Smooth muscle cell (in vitro differentiated cells): Measurements from ENCODE around the gene MTMR8. TPM values are rescaled to one million over a fixed set of nuclear protein-coding genes. Genes with fewer than 3 reads are reported as not detected.

Experiments
- DNase-seq: peaks from one replicate; lab custom pipeline; 2025; ENCODE audit not compliant: unreplicated experiment; lab: John Stamatoyannopoulos, UW
- H2AFZ ChIP-seq: fragments of 200-600 bp; sonication (generic); 2 replicates; pipeline ENCODE4 v1.6.0; 2016; ENCODE audit warnings: antibody characterized with exemption, low read depth, mild to moderate bottlenecking
- H3F3A ChIP-seq: fragments of 200-600 bp; sonication (generic); 2 replicates; pipeline ENCODE4 v1.6.0; 2017; ENCODE audit warnings: antibody characterized with exemption, low read depth
- H3K27ac ChIP-seq: fragments of 200-600 bp; sonication (generic); 2 replicates; pipeline ENCODE4 v1.5.1; 2016; ENCODE audit warnings: low read depth, mild to moderate bottlenecking
- H3K27me3 ChIP-seq: fragments of 200-600 bp; sonication (generic); 2 replicates; pipeline ENCODE4 v1.6.1; 2016; ENCODE audit warnings: low read depth, mild to moderate bottlenecking
- H3K36me3 ChIP-seq: fragments of 200-600 bp; sonication (generic); 2 replicates; pipeline ENCODE4 v1.5.1; 2016; ENCODE audit warnings: low read depth
- H3K4me1 ChIP-seq: fragments of 200-600 bp; sonication (generic); 2 replicates; pipeline ENCODE4 v1.5.1; 2016; ENCODE audit warnings: low read depth
- H3K4me2 ChIP-seq: fragments of 200-600 bp; sonication (generic); 2 replicates; pipeline ENCODE4 v1.6.0; 2016; ENCODE audit warnings: mild to moderate bottlenecking
- H3K4me3 ChIP-seq: fragments of 200-600 bp; sonication (generic); 2 replicates; pipeline ENCODE4 v1.5.1; 2016; ENCODE audit warnings: mild to moderate bottlenecking
- H3K79me2 ChIP-seq: fragments of 200-600 bp; sonication (generic); 2 replicates; pipeline ENCODE4 v1.6.0; 2016; ENCODE audit warnings: low read depth, mild to moderate bottlenecking
- H3K9ac ChIP-seq: fragments of 200-600 bp; sonication (generic); 2 replicates; pipeline ENCODE4 v1.6.0; 2016; ENCODE audit warnings: low read depth
- H3K9me3 ChIP-seq: fragments of 200-600 bp; sonication (generic); replicated peaks from 2 replicates; pipeline ENCODE4 v1.5.1; 2016; ENCODE audit warnings: low read depth
- H4K20me1 ChIP-seq: fragments of 200-600 bp; sonication (generic); 2 replicates; pipeline ENCODE4 v1.6.0; 2016; ENCODE audit warnings: low read depth
- CTCF ChIP-seq: fragments of 200-600 bp; sonication (generic); IDR thresholded peaks from 2 replicates; pipeline ENCODE4 v1.5.1; 2017; ENCODE audit warnings: borderline replicate concordance, mild to moderate bottlenecking, antibody characterized with exemption; ENCODE audit not compliant: insufficient read depth, poor library complexity, severe bottlenecking
- WGBS: methylation state at CpG from one replicate; pipeline ENCODE4 v1.1.7; 2016; ENCODE audit warnings: low lambda C conversion rate; 5-methylcytosine and 5-hydroxymethylcytosine counted together
- polyA plus RNA-seq: library from polyadenylated mRNA; unstranded; fragments of >200 nt; fragmentation: Nextera tagmentation; extraction: Ambion mirVana; gene quantifications from 2 replicates; pipeline ENCODE4 v1.2.1, GENCODE V29; 2016
- total RNA-seq: library from RNA; depleted of rRNA; stranded (reverse); fragments of >200 nt; gene quantifications from 2 replicates; pipeline ENCODE4 v1.2.3, GENCODE V29; 2014

Gene MTMR8
- total and polyA plus RNA-seq, 2 experiments from 2014 or later, result 0.43 to 0.58 TPM

- TF ChIP-seq CTCF, result no peak
- H4K20me1 ChIP-seq, result no peaks in the 10 kb centered on the region
- H3K4me3 ChIP-seq, result no peak overlapping the region
- DNase-seq, result no peak
- no peak overlapping the region for H3K4me2 ChIP-seq
- no peak overlapping the region for H2AFZ ChIP-seq
- no peaks in the 10 kb centered on the region for H3K79me2 ChIP-seq
- no peaks in the 10 kb centered on the region for H3K36me3 ChIP-seq
- no peaks in the 10 kb centered on the region for H3F3A ChIP-seq
- no peaks in the 10 kb centered on the region for H3K4me1 ChIP-seq
- WGBS, result 66% methylated on average over 1 of the region's 1 CpG
- H3K27ac ChIP-seq, result no peak overlapping the region
- H3K9me3 ChIP-seq, result no peaks in the 10 kb centered on the region
- no peak overlapping the region for H3K9ac ChIP-seq
- H3K27me3 ChIP-seq, result no peaks in the 10 kb centered on the region
Observed at GRCh38 chrX:64379924-64380323, 15.3 kb downstream of the MTMR8 start.

GRCh38 chrX:64377753-64378152 lies 17.5 kb downstream of the MTMR8 start:
- WGBS, result 78% methylated on average over 3 of the region's 3 CpGs
- H2AFZ ChIP-seq, result no peak overlapping the region
- no peak overlapping the region for H3K4me2 ChIP-seq
- DNase-seq, result no peak
- H3K27me3 ChIP-seq, result no peaks in the 10 kb centered on the region
- no peak for TF ChIP-seq CTCF
- no peak overlapping the region for H3K9ac ChIP-seq
- H3K79me2 ChIP-seq, result no peaks in the 10 kb centered on the region
- no peak overlapping the region for H3K27ac ChIP-seq
- H4K20me1 ChIP-seq, result no peaks in the 10 kb centered on the region
- H3K4me1 ChIP-seq, result no peaks in the 10 kb centered on the region
- no peaks in the 10 kb centered on the region for H3K9me3 ChIP-seq
- H3K4me3 ChIP-seq, result no peak overlapping the region
- H3F3A ChIP-seq, result no peaks in the 10 kb centered on the region
- H3K36me3 ChIP-seq, result no peaks in the 10 kb centered on the region

- Histone ChIP-seq H3K4me2 (no peak overlapping the region), H3K27me3 (no peaks in the 10 kb centered on the region), H3F3A (no peaks in the 10 kb centered on the region), H3K4me3 (no peak overlapping the region), H3K36me3 (no peaks in the 10 kb centered on the region), H2AFZ (no peak overlapping the region), H3K79me2 (no peaks in the 10 kb centered on the region), H3K4me1 (no peaks in the 10 kb centered on the region), H3K27ac (no peak overlapping the region), H3K9me3 (no peaks in the 10 kb centered on the region), H4K20me1 (no peaks in the 10 kb centered on the region), H3K9ac (no peak overlapping the region)
- DNase-seq, result no peak
- no peak for TF ChIP-seq CTCF
- 56% methylated on average over 5 of the region's 5 CpGs for WGBS
Observed at GRCh38 chrX:64352081-64352480, 43.2 kb downstream of the MTMR8 start.

GRCh38 chrX:64350521-64350920 lies 44.7 kb downstream of the MTMR8 start:
- Histone ChIP-seq H3K4me3 (no peak overlapping the region), H3K9ac (no peak overlapping the region), H4K20me1 (no peaks in the 10 kb centered on the region), H3K4me2 (no peak overlapping the region), H3K79me2 (no peaks in the 10 kb centered on the region), H3K9me3 (no peaks in the 10 kb centered on the region), H3K4me1 (no peaks in the 10 kb centered on the region), H3K36me3 (no peaks in the 10 kb centered on the region), H2AFZ (no peak overlapping the region), H3K27me3 (no peaks in the 10 kb centered on the region), H3F3A (no peaks in the 10 kb centered on the region), H3K27ac (no peak overlapping the region)
- WGBS, result 64% methylated on average over 1 of the region's 1 CpG
- no peak for DNase-seq
- TF ChIP-seq CTCF, result no peak
